ENCODE data around the gene APRT. TPM values are rescaled to one million over a fixed set of nuclear protein-coding genes. Genes with fewer than 3 reads are reported as not detected.

The APRT gene, protein sequence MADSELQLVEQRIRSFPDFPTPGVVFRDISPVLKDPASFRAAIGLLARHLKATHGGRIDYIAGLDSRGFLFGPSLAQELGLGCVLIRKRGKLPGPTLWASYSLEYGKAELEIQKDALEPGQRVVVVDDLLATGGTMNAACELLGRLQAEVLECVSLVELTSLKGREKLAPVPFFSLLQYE
- 304 to 457 TPM (median 428 TPM) in 5 replicates for total RNA-seq (2022; extraction: Qiagen RNA extraction)

DNA sequence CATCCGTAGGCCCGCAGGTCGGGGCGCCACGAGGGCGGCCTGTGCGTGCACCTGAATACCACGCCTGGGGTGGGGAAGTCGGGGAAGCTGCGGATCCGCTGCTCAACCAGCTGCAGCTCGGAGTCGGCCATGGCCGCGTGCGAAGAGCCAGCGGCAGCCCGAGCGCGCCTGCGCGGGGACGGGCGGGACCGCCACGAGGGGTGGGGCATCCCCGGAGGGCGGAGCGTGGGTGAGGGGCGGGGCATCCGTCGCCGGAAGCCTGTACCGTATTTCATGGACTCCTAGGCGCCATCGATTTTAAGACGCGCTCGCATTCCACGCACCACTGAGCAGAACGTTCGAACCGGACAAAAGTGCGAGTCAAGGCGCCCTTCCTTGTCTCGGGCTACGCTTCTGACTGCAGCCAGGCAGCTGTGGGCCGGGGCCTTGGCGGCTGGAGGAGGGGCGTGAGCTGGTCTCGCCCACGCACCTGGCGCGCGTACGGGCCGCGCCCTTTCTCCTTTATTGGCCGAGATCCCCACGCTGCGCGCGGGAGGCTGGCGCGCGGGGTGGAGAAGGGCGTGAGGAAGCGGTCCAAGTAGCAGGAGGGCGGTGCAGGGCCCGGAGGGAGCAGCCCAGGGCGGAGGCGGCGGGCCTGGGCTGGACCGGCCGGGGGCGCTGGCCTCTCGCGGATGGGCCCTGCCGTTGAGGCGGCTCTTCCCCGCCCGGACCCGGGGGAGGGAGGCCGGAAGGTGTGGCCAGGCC, at the start of gene APRT:
TSS of gene APRT (minus strand) at position 160 of the 744 bp plus-strand sequence. CDS start at position 131, 29 bp downstream.

GRCh38 chr16:88856828-88857727, 45.4 kb upstream of the APRT start, which contains the start of the genes GALNS and TRAPPC2L:
Gene GALNS, minus strand, starts transcription at chr16:88856947. Its CDS starts 70 bp downstream, at chr16:88856877.
Gene TRAPPC2L, plus strand, starts transcription at chr16:88857127. Its CDS starts 24 bp downstream, at chr16:88857151.

DNA sequence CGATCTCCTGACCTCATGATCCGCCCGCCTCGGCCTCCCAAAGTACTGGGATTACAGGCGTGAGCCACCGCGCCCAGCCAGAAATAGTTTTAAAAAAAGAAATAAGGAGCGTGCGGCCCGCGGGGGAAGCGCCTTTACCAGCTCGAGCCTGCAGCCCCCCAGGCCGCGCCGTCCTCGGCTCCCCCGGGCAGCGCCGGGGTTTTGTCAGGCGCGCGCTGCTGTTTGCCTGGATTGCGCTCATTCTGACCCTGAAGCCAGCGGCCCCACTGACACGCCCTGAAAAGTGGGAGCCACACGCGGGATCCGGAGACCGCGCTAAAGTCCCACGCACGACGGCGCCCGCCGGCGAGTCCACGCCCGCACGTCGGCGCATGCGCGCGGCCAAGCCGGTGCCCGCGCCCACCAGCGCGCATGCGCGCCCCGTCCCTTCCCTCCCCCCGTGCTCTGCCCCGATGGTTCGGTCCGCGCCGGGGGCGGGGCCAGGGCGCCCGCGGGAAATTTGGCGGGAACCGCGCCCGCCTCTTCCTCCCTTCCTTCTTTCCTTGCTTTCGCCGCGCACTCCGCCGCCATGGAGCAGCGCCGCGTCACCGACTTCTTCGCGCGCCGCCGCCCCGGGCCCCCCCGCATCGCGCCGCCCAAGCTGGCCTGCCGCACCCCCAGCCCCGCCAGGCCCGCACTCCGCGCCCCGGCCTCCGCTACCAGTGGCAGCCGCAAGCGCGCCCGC, 8.3 kb downstream of the APRT start, which contains the start of gene CDT1:
TSS of gene CDT1 (plus strand) at position 526 of the 724 bp plus-strand sequence. CDS start at position 569, 43 bp downstream.

DNA sequence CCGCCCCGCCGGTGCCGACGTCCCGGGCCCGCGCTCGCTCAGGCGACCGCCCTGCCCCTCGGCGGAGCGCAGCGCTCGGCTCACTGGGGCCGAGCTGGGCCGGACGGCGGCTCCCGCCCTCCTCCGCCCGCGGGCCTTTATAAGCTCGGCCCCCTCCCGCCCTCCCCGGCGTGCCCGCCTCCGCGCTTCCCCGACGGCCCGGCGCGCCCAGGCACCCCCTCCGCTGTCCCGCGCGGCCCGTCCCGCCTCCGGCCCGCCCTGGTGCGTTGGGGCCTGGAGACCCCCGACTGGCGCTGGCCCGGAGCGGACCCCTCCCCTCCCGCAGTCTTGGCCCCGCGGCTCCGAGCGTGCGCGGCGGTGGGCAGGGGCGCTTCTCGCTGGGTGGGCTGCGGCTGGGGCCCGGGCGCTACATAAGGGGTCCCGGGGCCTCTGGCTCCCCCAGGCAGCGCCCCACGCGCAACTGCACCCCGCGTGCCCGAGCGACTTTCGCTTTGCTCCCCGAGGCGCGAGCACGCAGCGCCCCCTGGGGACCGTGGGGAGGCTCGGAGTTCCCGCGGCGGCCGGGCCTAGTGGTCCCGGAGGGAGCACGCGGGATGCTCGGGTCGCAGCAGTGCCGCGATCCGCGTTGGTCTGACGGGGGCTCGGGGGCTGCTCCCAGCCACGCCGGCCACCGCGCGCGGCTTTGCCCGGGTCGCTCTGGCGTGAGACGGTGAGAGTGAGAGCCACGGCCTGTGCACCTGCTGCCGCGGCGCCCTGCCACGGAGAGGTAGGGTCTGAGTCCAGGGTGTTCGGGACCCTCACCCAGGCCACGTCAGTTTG, 26.4 kb downstream of the APRT start, which contains the start of gene PIEZO1:
TSS of gene PIEZO1 (minus strand) at position 115 of the 819 bp plus-strand sequence. CDS start 256 bp downstream, outside the sequence.

Other genes starting within 250 kb of the APRT start
- 45.6 to 50.5 TPM (median 49.4 TPM) in 5 replicates for gene ZC3H18, start 241.5 kb downstream of the APRT start, total RNA-seq (2022; extraction: Qiagen RNA extraction)
- 0.06 TPM in 1 of 5 replicates, not detected in the others for gene IL17C, start 173.4 kb downstream of the APRT start, total RNA-seq (2022; extraction: Qiagen RNA extraction)
- 240 to 322 TPM (median 295 TPM) in 5 replicates for gene CYBA, start 160.9 kb downstream of the APRT start, total RNA-seq (2022; extraction: Qiagen RNA extraction)
- 16.3 to 22.5 TPM (median 20.7 TPM) in 5 replicates for gene MVD, start 148.8 kb downstream of the APRT start, total RNA-seq (2022; extraction: Qiagen RNA extraction)
- 0.13 to 0.24 TPM (median 0.16 TPM) in 5 replicates for gene SNAI3, start 125.4 kb downstream of the APRT start, total RNA-seq (2022; extraction: Qiagen RNA extraction)
- 11.7 to 19.5 TPM (median 18.2 TPM) in 5 replicates for gene RNF166, start 105.5 kb downstream of the APRT start, total RNA-seq (2022; extraction: Qiagen RNA extraction)
- gene CTU2, start 105.4 kb downstream of the APRT start, total RNA-seq (2022; extraction: Qiagen RNA extraction): 26.1 to 34.6 TPM (median 32.4 TPM) in 5 replicates
- gene PIEZO1, start 26.7 kb downstream of the APRT start, total RNA-seq (2022; extraction: Qiagen RNA extraction): 97.2 to 152 TPM (median 140 TPM) in 5 replicates
- gene CDT1, start 8.1 kb downstream of the APRT start, total RNA-seq (2022; extraction: Qiagen RNA extraction): 28.6 to 34.7 TPM (median 33.6 TPM) in 5 replicates
- gene GALNS, start 45.0 kb upstream of the APRT start, total RNA-seq (2022; extraction: Qiagen RNA extraction): 36.5 to 51.7 TPM (median 50.2 TPM) in 5 replicates
- 102 to 113 TPM (median 107 TPM) in 5 replicates for gene TRAPPC2L, start 45.2 kb upstream of the APRT start, total RNA-seq (2022; extraction: Qiagen RNA extraction)
- 0.08 to 0.11 TPM in 2 of 5 replicates, not detected in the others for gene PABPN1L, start 54.7 kb upstream of the APRT start, total RNA-seq (2022; extraction: Qiagen RNA extraction)
- 0.77 to 1.3 TPM (median 1.1 TPM) in 5 replicates for gene CBFA2T3, start 165.3 kb upstream of the APRT start, total RNA-seq (2022; extraction: Qiagen RNA extraction)